GM12878 (cell line): ENCODE measurements around the gene LIMA1. TPM values are rescaled to one million over a fixed set of nuclear protein-coding genes. Genes with fewer than 3 reads are reported as not detected.
A peak's percentile ranks its signal among the peaks of the same experiment; 100 is the strongest.

Experiments used
- ATF7 ChIP-seq: fragments of 450-650 bp; IDR thresholded peaks from 2 replicates; pipeline ENCODE4 v1.6.1; 2016; ENCODE audit warnings: low read depth, mild to moderate bottlenecking
- CHD4 ChIP-seq: fragments of 200-600 bp; sonication (generic); IDR thresholded peaks from 2 replicates; pipeline ENCODE4 v1.6.1; 2016; ENCODE audit warnings: mild to moderate bottlenecking
- GABPA ChIP-seq: IDR thresholded peaks from 2 replicates; pipeline ENCODE4 v1.6.1; 2014; ENCODE audit warnings: antibody characterized with exemption, low read depth, mild to moderate bottlenecking, inconsistent platforms
- NRF1 ChIP-seq: conservative IDR thresholded peaks from 2 replicates; pipeline ENCODE4 v1.6.1; 2011; ENCODE audit warnings: mild to moderate bottlenecking, low read depth, low read length, improper control_type of control experiment
- RFX5 ChIP-seq: IDR thresholded peaks from 2 replicates; pipeline ENCODE4 v1.6.1; 2011; ENCODE audit warnings: low read depth, low read length, improper control_type of control experiment
- SMAD1 ChIP-seq: fragments of 450-650 bp; IDR thresholded peaks from 2 replicates; pipeline ENCODE4 v1.6.1; 2018; ENCODE audit warnings: mild to moderate bottlenecking, low read depth; ENCODE audit not compliant: partially characterized antibody
- SP1 ChIP-seq: IDR thresholded peaks from one replicate; pipeline ENCODE4 v1.6.1; 2011; ENCODE audit warnings: low read depth, low read length
- SUZ12 ChIP-seq: fragments of 200-600 bp; sonication (generic); IDR thresholded peaks from one replicate; pipeline ENCODE4 v1.6.1; 2018; ENCODE audit warnings: antibody characterized with exemption, mild to moderate bottlenecking; ENCODE audit not compliant: unreplicated experiment
- ZNF207 ChIP-seq: fragments of 450-650 bp; IDR thresholded peaks from 2 replicates; pipeline ENCODE4 v1.6.1; 2014; ENCODE audit warnings: antibody characterized with exemption, mild to moderate bottlenecking, borderline replicate concordance
- ZNF274 ChIP-seq: IDR thresholded peaks from one replicate; pipeline ENCODE4 v1.8.0; 2011; ENCODE audit not compliant: insufficient read length, insufficient read depth
- polyA plus RNA-seq, 11 experiments: library from polyadenylated mRNA; depleted of rRNA in 4 of 11; unstranded in 6 of 11; stranded (reverse) in 5 of 11; fragments of >200 nt; fragmentation: Nextera tagmentation in 4 of 11; fragmentation: Illumina TruSeq in 1 of 11; extraction: Ambion mirVana in 4 of 11; extraction: Trizol in 1 of 11; gene quantifications; 1 replicate in 1 of 11; 2 replicates in 10 of 11; pipeline versions ENCODE4 v1.2.1 to v1.2.3, GENCODE V29; 2011 to 2016; ENCODE audit warnings: inconsistent platforms in 2 of 11, missing spikeins in 2 of 11, low read depth in 1 of 11
- total RNA-seq, 4 experiments: library from RNA; depleted of rRNA in 3 of 4; stranded (reverse); fragments of >200 nt in 3 of 4; fragmentation: Illumina TruSeq in 1 of 4; extraction: Trizol in 1 of 4; gene quantifications; 2 replicates each; pipeline versions ENCODE4 v1.2.1 to v1.2.3, GENCODE V29; 2013 to 2021
- TF ChIP-seq, protein P1 (sequence below): IDR thresholded peaks from 2 replicates; pipeline ENCODE4 v1.6.1; 2012; ENCODE audit warnings: low read depth, low read length, improper control_type of control experiment
- TF ChIP-seq, protein P2 (sequence below): fragments of 450-650 bp; formaldehyde crosslinking; IDR thresholded peaks from 2 replicates; pipeline ENCODE4 v1.5.0; 2022; ENCODE audit warnings: mild to moderate bottlenecking, missing genetic modification characterization
- TF ChIP-seq, protein P3 (sequence below): IDR thresholded peaks from 2 replicates; pipeline ENCODE4 v1.6.1; 2012; ENCODE audit warnings: improper control_type of control experiment, low read depth, low read length; ENCODE audit not compliant: insufficient replicate concordance
- TF ChIP-seq, protein P4 (sequence below): IDR thresholded peaks from 2 replicates; pipeline ENCODE4 v1.6.1; 2012; ENCODE audit warnings: low read depth, low read length, improper control_type of control experiment
- TF ChIP-seq, protein P5 (sequence below): IDR thresholded peaks from 2 replicates; pipeline ENCODE4 v1.6.1; 2011; ENCODE audit warnings: mild to moderate bottlenecking, low read depth, low read length, moderate library complexity; ENCODE audit not compliant: insufficient replicate concordance
- TF ChIP-seq, protein P6 (sequence below): IDR thresholded peaks from 2 replicates; pipeline ENCODE4 v1.6.1; 2011; ENCODE audit warnings: borderline replicate concordance, low read depth, mild to moderate bottlenecking, moderate library complexity, low read length; ENCODE audit not compliant: insufficient read depth, poor library complexity, severe bottlenecking

The LIMA1 gene
- total and polyA plus RNA-seq, 10 of the 15 experiments (the other 5 are each of a cell fraction or from before 2014, with no cell fraction given), result 53.2 to 109 (median 60.8) TPM

DNA sequence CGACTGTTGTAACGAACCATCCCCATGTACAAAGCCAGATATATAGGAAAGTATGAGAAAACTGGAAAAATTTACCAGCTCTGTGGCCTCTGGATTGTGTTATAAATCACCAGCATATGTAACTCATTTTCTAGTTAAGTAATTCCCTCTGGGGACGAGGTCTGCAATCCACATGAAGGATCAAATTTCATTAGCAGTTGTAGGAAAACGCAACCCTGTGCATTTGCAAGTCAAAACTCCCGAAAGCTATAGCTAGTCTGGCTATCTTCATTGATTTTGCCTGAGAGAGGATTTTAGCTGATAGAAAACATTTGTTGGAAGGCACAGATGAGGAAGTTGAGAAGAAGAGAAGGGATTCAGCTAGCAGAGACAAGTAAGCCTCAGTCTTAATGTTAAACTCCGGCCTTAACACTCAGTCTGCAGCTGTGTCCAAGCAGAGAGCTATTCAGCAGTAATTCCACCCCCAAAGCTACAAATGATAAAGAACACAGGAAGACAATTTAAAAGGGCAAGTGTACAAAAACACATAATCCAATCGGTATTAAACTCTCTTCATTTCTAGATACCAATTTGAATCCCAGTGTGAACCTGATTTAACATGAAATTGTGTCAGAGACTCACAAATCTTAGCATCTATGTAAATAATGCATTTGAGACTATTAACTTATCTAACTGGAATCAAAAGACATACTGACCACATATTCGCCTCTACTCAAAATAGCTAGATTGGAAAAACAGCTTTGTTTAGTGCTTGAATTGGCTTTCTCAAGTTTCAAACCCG is 61.9 kb downstream of the LIMA1 start (continued):
- TF ChIP-seq, protein P1, sequence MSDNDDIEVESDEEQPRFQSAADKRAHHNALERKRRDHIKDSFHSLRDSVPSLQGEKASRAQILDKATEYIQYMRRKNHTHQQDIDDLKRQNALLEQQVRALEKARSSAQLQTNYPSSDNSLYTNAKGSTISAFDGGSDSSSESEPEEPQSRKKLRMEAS, result no peak
- TF ChIP-seq, protein P2, sequence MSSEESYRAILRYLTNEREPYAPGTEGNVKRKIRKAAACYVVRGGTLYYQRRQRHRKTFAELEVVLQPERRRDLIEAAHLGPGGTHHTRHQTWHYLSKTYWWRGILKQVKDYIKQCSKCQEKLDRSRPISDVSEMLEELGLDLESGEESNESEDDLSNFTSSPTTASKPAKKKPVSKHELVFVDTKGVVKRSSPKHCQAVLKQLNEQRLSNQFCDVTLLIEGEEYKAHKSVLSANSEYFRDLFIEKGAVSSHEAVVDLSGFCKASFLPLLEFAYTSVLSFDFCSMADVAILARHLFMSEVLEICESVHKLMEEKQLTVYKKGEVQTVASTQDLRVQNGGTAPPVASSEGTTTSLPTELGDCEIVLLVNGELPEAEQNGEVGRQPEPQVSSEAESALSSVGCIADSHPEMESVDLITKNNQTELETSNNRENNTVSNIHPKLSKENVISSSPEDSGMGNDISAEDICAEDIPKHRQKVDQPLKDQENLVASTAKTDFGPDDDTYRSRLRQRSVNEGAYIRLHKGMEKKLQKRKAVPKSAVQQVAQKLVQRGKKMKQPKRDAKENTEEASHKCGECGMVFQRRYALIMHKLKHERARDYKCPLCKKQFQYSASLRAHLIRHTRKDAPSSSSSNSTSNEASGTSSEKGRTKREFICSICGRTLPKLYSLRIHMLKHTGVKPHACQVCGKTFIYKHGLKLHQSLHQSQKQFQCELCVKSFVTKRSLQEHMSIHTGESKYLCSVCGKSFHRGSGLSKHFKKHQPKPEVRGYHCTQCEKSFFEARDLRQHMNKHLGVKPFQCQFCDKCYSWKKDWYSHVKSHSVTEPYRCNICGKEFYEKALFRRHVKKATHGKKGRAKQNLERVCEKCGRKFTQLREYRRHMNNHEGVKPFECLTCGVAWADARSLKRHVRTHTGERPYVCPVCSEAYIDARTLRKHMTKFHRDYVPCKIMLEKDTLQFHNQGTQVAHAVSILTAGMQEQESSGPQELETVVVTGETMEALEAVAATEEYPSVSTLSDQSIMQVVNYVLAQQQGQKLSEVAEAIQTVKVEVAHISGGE, result no peak
- TF ChIP-seq, protein P3, sequence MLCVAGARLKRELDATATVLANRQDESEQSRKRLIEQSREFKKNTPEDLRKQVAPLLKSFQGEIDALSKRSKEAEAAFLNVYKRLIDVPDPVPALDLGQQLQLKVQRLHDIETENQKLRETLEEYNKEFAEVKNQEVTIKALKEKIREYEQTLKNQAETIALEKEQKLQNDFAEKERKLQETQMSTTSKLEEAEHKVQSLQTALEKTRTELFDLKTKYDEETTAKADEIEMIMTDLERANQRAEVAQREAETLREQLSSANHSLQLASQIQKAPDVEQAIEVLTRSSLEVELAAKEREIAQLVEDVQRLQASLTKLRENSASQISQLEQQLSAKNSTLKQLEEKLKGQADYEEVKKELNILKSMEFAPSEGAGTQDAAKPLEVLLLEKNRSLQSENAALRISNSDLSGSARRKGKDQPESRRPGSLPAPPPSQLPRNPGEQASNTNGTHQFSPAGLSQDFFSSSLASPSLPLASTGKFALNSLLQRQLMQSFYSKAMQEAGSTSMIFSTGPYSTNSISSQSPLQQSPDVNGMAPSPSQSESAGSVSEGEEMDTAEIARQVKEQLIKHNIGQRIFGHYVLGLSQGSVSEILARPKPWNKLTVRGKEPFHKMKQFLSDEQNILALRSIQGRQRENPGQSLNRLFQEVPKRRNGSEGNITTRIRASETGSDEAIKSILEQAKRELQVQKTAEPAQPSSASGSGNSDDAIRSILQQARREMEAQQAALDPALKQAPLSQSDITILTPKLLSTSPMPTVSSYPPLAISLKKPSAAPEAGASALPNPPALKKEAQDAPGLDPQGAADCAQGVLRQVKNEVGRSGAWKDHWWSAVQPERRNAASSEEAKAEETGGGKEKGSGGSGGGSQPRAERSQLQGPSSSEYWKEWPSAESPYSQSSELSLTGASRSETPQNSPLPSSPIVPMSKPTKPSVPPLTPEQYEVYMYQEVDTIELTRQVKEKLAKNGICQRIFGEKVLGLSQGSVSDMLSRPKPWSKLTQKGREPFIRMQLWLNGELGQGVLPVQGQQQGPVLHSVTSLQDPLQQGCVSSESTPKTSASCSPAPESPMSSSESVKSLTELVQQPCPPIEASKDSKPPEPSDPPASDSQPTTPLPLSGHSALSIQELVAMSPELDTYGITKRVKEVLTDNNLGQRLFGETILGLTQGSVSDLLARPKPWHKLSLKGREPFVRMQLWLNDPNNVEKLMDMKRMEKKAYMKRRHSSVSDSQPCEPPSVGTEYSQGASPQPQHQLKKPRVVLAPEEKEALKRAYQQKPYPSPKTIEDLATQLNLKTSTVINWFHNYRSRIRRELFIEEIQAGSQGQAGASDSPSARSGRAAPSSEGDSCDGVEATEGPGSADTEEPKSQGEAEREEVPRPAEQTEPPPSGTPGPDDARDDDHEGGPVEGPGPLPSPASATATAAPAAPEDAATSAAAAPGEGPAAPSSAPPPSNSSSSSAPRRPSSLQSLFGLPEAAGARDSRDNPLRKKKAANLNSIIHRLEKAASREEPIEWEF, result no peak
- TF ChIP-seq CHD4, result no peak
- no peak for TF ChIP-seq RFX5
- TF ChIP-seq SUZ12, result no peak
- TF ChIP-seq ZNF207, result no peak
- TF ChIP-seq, protein P4, sequence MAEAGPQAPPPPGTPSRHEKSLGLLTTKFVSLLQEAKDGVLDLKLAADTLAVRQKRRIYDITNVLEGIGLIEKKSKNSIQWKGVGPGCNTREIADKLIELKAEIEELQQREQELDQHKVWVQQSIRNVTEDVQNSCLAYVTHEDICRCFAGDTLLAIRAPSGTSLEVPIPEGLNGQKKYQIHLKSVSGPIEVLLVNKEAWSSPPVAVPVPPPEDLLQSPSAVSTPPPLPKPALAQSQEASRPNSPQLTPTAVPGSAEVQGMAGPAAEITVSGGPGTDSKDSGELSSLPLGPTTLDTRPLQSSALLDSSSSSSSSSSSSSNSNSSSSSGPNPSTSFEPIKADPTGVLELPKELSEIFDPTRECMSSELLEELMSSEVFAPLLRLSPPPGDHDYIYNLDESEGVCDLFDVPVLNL, result no peak
- TF ChIP-seq ATF7, result peak; percentile 7; the same call in 1 of the 2 replicates
- no peak for TF ChIP-seq SMAD1
- TF ChIP-seq ZNF274, result no peak
- TF ChIP-seq, protein P5, sequence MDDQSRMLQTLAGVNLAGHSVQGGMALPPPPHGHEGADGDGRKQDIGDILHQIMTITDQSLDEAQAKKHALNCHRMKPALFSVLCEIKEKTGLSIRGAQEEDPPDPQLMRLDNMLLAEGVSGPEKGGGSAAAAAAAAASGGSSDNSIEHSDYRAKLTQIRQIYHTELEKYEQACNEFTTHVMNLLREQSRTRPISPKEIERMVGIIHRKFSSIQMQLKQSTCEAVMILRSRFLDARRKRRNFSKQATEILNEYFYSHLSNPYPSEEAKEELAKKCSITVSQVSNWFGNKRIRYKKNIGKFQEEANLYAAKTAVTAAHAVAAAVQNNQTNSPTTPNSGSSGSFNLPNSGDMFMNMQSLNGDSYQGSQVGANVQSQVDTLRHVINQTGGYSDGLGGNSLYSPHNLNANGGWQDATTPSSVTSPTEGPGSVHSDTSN, result no peak
- no peak for TF ChIP-seq NRF1
- no peak for TF ChIP-seq GABPA
- TF ChIP-seq, protein P6, sequence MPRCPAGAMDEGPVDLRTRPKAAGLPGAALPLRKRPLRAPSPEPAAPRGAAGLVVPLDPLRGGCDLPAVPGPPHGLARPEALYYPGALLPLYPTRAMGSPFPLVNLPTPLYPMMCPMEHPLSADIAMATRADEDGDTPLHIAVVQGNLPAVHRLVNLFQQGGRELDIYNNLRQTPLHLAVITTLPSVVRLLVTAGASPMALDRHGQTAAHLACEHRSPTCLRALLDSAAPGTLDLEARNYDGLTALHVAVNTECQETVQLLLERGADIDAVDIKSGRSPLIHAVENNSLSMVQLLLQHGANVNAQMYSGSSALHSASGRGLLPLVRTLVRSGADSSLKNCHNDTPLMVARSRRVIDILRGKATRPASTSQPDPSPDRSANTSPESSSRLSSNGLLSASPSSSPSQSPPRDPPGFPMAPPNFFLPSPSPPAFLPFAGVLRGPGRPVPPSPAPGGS, result no peak
- no peak for TF ChIP-seq SP1
